ENCODE measurements around the gene FOXM1.
"Not testable (repeated sequence)": the region's sequence is repeated elsewhere in the genome, so short reads cannot be mapped to it uniquely, and the experiment has no call there.

The FOXM1 gene

DNA sequence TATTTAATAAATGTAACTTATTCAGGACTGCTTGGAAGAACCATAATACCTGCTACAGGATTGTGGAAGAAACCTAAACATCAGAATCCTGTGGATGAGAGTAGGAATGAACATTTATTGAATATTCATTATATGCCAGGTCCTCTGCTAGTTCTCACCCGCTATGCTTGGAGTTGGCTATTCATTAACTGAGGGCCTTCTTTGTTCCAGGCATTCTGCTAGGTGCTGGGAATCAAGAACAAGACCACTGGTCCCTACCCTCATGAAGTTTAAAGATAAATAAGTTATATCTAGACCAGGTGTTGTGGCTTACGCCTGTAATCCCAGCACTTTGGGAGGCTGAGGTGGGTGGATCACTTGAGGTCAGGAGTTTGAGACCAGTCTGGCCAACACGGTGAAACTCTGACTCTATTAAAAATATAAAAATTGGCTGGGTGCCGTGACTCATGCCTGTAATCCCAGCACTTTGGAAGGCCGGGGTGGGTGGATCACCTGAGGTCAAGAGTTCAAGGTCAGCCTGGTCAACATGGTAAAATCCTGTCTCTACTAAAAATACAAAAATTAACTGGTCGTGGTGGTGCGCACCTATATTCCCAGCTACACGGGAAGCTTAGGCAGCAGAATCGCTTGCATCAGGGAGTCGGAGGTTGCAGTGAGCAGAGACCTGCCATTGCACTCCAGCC, 9.9 kb upstream of the FOXM1 start:
- DNase-seq (ENCODE audit: low spot score), result no peak
- in situ Hi-C loops (cut with MboI; ENCODE audit: low sequenced_read_pairs, unreplicated experiment), result no loop called here
- TF ChIP-seq, protein P1, sequence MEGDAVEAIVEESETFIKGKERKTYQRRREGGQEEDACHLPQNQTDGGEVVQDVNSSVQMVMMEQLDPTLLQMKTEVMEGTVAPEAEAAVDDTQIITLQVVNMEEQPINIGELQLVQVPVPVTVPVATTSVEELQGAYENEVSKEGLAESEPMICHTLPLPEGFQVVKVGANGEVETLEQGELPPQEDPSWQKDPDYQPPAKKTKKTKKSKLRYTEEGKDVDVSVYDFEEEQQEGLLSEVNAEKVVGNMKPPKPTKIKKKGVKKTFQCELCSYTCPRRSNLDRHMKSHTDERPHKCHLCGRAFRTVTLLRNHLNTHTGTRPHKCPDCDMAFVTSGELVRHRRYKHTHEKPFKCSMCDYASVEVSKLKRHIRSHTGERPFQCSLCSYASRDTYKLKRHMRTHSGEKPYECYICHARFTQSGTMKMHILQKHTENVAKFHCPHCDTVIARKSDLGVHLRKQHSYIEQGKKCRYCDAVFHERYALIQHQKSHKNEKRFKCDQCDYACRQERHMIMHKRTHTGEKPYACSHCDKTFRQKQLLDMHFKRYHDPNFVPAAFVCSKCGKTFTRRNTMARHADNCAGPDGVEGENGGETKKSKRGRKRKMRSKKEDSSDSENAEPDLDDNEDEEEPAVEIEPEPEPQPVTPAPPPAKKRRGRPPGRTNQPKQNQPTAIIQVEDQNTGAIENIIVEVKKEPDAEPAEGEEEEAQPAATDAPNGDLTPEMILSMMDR (IDR thresholded peaks at IDR 0.05; ENCODE audit: borderline replicate concordance, control extremely low read depth, extremely low read depth, insufficient read depth, missing control alignments), result no peak

GRCh38 chr12:2884810-2885209, 7.8 kb upstream of the FOXM1 start:
- no peak for DNase-seq (ENCODE audit: low spot score)
- TF ChIP-seq, protein P1 (IDR thresholded peaks at IDR 0.05; ENCODE audit: borderline replicate concordance, control extremely low read depth, extremely low read depth, insufficient read depth, missing control alignments), result no peak
- in situ Hi-C loops (cut with MboI; ENCODE audit: low sequenced_read_pairs, unreplicated experiment), result no loop called here

DNA sequence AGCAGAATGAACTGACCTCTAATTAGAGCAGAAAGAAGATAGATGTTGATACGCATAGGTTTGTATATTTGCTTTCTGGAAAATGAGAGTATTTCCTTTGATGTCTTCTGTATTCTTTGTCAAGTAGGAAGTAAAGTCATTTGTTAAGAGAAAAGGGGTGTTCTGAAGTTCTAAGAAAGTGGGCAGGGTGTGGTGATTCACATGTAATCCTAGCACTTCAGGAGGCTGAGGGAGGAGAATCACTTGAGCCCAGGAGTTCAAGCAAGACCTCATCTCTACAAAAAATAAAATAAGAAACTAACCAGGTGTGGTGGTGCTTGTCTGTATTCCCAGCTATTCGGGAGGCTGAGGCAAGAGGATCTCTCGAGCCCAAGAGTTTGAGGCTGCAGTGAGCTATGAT, 2.9 kb upstream of the FOXM1 start:
- TF ChIP-seq, protein P1 (IDR thresholded peaks at IDR 0.05; ENCODE audit: borderline replicate concordance, control extremely low read depth, extremely low read depth, insufficient read depth, missing control alignments), result no peak
- in situ Hi-C loops (cut with MboI; ENCODE audit: low sequenced_read_pairs, unreplicated experiment), result no loop called here
- DNase-seq (ENCODE audit: low spot score), result no peak

- in situ Hi-C loops (cut with MboI; ENCODE audit: low sequenced_read_pairs, unreplicated experiment), result no loop called here
- TF ChIP-seq, protein P1 (IDR thresholded peaks at IDR 0.05; ENCODE audit: borderline replicate concordance, control extremely low read depth, extremely low read depth, insufficient read depth, missing control alignments), result no peak
- no peak for DNase-seq (ENCODE audit: low spot score)
Measured at GRCh38 chr12:2877953-2878732, 1.2 kb upstream of the FOXM1 start.

- peak; percentile 59 for DNase-seq (ENCODE audit: low spot score)
- in situ Hi-C loops (cut with MboI; ENCODE audit: low sequenced_read_pairs, unreplicated experiment), result no loop called here
- TF ChIP-seq, protein P1 (IDR thresholded peaks at IDR 0.05; ENCODE audit: borderline replicate concordance, control extremely low read depth, extremely low read depth, insufficient read depth, missing control alignments), result no peak
Measured at GRCh38 chr12:2876431-2877046, 435 bp downstream of the FOXM1 start.

DNA sequence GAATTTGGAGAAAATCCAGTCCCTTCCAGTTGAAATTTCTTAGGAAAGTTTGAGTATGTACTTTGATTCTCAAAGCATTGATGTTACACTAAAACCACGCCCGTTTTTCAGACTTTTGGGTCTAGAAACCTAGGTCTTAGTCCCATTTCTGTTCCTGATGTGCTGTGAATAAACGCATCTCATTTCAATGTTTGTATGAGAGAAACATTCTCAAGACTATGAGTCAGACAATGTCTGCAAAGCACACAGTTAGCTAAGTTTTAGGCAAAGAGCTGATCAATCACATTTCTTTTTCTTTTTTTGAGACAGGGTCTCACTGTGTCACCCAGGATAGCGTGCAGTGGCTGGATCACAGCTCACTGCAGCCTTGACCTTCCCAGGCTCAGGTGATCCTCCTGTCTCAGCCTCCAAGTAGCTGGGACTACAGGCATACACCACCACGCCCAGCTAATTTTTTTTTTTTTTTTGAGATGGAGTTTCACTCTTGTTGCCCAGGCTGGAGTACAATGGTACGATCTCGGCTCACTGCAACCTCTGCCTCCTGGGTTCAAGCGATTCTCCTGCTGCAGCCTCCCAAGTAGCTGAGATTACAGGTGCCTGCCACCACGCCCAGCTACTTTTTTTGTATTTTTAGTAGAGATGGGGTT, 7.9 kb downstream of the FOXM1 start:
- in situ Hi-C loops (cut with MboI; ENCODE audit: low sequenced_read_pairs, unreplicated experiment), result loop anchor here (25.0 kb wide), 1 partner anchor 168 kb away; no protein-coding TSS in a partner anchor
- DNase-seq (ENCODE audit: low spot score), result not testable (repeated sequence)
